Epithelial cell of prostate (primary cell): Measurements from ENCODE around the gene RER1.
A peak's percentile ranks its signal among the peaks of the same experiment; 100 is the strongest.
"Not testable (repeated sequence)": the region's sequence is repeated elsewhere in the genome, so short reads cannot be mapped to it uniquely, and the experiment has no call there.

Experiments used
- DNase-seq: peaks from one replicate; pipeline ENCODE4 v3.0.0-alpha.2; 2011; ENCODE audit warnings: low read depth, low spot score
- H3K27ac ChIP-seq: fragments of 450-650 bp; 2 replicates; pipeline ENCODE4 v1.5.1; 2017; ENCODE audit warnings: mild to moderate bottlenecking

The RER1 gene

DNA sequence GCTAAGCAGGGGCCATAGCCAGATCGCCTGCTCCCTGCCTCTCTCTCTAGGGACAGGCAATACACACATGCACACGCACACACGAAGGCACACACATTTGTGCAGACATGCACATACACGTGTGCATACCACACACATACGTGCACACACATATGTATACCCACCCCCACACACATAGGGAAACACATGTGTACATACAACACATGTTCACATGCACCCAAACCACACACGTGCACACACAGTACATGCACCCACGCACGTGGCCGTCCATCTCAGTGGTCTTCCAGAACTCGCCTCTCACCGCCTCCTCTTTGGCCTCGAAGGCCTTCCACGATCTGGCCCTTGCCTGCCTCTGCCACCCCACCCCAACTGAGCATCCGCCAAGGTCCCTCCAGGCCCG is 46.0 kb downstream of the RER1 start:
- H3K27ac ChIP-seq, result no peak overlapping the region
- no peak for DNase-seq

DNA sequence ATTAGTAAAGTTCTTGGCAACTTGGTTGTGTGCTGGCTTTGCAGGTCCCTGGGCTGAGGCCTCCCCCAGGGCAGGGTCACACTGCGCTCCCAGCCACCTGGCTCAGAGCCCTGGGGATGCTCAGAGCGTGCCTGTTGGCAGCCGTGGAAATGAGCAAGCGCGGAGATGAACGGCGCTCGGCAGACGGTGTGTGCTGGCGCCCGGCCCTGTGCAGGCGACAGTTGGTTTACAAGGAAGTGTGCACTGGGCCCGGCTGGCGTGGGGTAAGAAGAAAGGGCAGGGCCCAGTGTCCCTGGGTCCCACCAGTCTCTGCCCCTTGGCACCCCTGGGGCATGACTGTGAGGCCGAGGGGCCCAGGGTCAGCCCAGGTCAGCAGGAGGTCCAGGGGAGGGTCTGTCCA is 46.4 kb downstream of the RER1 start:
- H3K27ac ChIP-seq, result no peak overlapping the region
- DNase-seq, result no peak

- no peak overlapping the region for H3K27ac ChIP-seq
- no peak for DNase-seq
Observed at GRCh38 chr1:2438641-2439040, 47.0 kb downstream of the RER1 start.

- no peak for DNase-seq
- no peak overlapping the region for H3K27ac ChIP-seq
Observed at GRCh38 chr1:2439369-2439768, 47.7 kb downstream of the RER1 start.

DNA sequence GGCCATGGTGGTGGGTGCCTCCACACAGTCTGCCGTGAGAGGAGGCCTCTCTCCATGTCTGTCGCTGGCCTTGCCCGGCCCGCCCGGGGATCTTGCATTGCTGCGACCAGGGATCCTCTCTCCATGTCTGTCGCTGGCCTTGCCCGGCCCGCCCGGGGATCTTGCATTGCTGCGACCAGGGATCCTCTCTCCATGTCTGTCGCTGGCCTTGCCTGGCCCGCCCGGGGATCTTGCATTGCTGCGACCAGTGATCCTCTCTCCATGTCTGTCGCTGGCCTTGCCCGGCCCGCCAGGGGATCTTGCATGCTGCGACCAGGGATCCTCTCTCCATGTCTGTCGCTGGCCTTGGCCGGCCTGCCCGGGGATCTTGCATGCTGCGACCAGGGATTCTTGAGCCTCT is 48.7 kb downstream of the RER1 start:
- H3K27ac ChIP-seq, DNase-seq: not testable (repeated sequence)

- no peak for DNase-seq
- H3K27ac ChIP-seq, result no peak overlapping the region
Observed at GRCh38 chr1:2441746-2442145, 50.1 kb downstream of the RER1 start.

DNA sequence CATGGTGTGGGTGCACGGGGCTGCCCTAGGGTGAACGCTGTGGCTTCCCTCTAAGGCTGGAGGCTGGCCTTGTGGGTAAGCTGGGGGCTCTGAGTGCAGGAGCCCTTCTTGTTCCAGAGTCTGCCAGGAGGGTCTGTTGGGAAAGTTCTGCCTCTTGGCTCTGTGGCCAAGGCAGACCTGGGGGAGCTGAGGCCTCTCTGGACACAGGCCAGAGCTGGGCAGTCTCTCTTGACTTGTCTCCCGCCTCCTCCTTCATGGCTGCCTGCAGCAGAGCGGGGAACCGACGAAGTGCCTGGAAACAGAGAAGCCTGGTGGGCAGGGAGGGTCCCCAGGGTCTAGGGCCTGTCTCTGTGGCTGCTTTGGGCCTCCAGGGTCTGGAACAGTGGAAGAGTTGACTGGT is 51.0 kb downstream of the RER1 start:
- no peak overlapping the region for H3K27ac ChIP-seq
- no peak for DNase-seq

DNA sequence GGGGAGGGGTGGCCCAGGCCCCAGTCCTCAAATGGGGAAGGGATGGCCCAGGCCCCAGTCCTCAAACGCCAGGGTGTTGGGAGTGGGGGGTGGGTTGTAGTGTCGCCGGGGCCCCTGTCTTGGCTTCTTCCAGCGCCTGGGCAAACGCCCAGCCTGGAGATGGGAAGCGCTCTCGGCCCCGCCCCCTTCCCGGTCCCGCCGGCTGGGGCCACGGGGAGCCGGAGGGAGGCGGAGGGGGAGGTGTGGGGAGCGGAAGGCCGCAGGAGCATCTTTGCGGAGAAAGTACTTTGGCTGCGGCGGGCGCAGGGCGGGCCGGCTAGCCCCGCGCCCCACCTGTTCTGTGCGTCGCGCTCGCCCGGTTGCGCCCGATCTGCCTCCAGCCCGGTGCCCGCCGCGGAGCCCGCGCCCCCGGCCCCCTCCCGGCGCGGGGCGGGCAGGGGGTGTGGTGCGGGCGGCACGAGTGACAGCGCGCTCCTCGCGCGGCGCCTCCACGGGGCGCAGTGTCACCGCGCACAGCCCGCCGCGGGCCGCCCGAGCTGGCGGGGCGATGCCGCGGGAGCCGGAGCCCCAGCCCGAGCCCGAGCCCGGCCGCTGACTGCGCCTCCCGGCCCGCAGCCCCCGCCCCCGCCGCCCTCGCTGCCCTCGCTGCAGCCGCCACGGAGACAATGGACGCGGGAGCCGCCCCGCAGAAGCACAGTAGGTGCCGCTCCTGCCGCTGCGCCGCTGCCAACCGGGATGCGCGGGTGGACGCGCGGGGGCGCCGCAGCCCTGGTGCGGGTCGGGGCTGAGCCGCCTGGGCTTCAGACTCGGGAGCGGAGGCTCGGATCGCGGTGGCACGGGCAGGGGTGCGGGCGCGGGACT is 51.9 kb downstream of the RER1 start:
- H3K27ac ChIP-seq, result no peak overlapping the region
- DNase-seq, result no peak

DNA sequence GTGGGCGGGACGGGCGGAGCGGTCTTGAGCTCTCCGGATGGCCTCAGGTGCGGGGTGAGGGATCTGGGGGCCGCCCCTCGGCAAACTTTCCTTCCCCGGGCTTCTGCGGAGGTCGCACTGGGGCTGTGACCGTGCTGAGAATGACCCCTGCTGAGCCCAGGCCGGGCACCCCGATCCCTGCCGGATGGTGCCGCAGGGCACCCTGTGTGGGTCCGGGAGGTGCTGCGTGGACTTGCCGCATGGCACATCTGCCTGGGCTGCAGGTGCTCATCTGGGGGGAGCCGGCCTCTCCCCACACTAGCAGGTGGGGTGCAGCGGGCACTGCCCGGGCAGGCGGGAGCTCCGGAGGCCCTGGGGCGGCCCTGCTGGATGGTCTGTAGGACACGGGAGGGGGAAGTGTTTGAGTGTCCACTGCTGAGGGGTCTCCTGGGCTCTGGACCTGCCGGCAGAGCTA is 52.5 kb downstream of the RER1 start:
- DNase-seq, result no peak
- no peak overlapping the region for H3K27ac ChIP-seq

- no peak for DNase-seq
- H3K27ac ChIP-seq, result no peak overlapping the region
Observed at GRCh38 chr1:2445162-2445822, 53.7 kb downstream of the RER1 start.

GRCh38 chr1:2445823-2446215 is 54.2 kb downstream of the RER1 start:
- no peak for DNase-seq
- H3K27ac ChIP-seq, result no peak overlapping the region

DNA sequence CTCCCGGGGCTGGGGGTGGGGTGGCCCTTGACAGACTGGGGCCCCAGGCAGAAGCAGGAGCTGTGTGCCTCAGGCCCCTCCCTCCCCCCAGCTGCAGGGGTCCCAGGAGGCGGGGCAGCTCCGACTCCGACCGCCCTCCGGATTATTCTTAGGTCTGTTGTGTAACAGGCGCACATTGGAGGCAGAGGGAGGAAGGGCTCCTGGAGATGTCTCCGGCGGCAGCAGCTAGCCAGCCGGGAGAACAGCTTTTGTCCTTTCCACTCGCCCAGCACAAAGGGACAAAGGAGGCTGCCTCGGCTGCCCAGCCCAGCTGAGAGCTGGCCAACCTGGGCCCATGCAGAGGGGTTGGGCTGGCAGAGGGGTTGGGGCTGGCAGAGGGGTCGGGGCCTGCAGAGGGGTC is 54.8 kb downstream of the RER1 start:
- no peak overlapping the region for H3K27ac ChIP-seq
- no peak for DNase-seq

- no peak overlapping the region for H3K27ac ChIP-seq
- DNase-seq, result no peak
Observed at GRCh38 chr1:2446861-2447260, 55.2 kb downstream of the RER1 start.

DNA sequence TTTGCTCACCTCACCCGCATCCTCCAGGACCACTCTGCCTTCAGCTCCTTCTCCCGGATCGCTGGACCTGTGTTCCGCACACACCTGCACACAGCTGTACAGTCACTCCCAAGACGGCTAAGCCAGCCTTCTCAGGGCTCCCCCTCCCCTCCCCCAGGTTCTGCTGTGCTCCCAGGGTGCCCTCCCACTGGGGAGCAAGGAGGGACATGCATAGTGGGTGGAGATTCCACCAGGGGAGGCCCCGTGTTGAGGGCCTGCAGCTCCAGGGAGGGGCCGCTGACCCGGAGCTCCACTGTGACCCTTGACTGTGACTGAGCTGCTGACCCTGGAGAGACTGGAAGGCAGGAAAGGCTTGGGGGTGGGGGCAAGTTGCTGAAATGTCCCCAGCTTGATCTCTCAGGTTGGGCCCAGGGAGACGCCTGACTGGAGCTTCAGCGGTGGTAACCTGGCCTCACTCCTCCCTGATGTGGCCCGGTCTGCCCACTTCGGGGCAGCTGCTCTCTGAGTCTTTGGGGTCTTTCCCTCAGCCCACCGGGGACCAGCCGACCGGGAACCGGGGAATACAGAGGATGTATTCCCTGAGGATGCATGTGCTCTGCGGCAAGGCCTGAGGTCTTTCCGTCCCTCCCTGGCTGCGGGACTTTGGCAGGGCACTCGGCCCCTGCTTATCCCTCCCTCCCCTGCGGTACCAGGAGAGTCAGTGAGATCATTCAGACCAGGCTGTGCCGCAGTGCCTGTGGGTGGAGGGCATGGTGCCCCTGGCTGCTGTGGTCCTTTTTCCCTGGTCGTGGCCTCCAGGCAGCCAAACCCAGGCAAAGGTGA is 55.8 kb downstream of the RER1 start:
- H3K27ac ChIP-seq, result no peak overlapping the region

DNA sequence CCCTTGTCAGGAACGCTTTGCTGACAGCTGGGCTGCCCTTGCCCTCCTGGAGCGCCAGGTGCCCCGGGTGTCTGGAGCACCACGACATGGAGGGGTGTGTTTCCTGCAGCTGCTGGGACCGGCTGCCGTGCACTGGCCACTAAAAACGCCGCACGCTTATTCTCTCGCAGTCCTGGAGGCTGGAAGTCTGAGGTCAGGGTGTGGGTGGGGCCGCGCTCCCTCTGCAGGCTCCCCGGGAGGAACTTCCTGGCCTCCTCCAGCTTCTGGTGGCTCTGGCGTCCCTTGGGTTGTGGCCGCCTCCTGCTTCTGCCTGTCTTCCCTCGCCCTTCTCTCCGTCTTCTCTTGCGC is 56.4 kb downstream of the RER1 start:
- no peak overlapping the region for H3K27ac ChIP-seq
- DNase-seq, result no peak

More for the DNA sequence above, 55.8 kb downstream of the RER1 start:
- DNase-seq, result no peak

GRCh38 chr1:2449636-2450454 is 58.2 kb downstream of the RER1 start:
- no peak for DNase-seq

GRCh38 chr1:2451741-2452140 is 60.1 kb downstream of the RER1 start:
- DNase-seq, result peak; percentile 58
- peak overlapping the region; percentile 77 for H3K27ac ChIP-seq

More at GRCh38 chr1:2449636-2450454, 58.2 kb downstream of the RER1 start:
- peak overlapping the region; percentile 60 for H3K27ac ChIP-seq

DNA sequence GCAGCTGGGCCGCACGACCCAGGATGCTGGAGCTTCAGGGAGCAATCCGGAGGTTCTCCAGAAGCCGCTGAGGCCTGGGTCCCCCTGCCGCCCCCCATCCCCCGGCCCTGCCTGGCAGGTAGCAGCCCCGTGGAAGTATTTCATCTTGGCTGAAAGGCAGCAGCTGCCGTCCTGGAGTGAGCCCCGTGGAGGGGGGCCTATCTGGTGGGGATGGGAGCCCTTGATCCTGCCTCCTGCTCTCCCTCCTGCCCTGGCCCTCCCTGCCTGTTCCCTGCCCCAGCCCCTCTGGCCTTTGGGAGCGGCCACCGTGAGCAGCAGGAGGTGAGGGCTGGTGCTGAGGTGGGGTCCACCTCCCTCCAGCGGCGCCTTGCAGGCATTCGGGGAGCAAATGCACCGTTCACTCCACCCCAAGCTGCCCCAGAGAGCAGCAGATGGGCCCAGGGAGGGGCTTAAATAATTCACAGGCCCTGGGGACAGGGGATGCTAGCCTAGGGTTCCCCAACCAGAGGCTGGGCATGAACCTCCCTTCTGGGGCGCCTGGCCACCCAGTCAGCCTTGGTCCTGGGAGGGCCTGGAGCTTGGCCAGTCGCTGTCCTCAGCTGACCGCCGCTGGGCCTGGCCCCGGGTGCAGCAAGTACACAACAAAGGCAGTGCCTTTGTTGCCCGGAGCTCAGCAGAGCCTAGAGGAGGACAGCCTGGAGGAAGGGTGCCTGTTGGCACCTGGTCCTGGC is 60.7 kb downstream of the RER1 start:
- peak overlapping the region; percentile 77 for H3K27ac ChIP-seq
- no peak for DNase-seq

- no peak for DNase-seq
- peak overlapping the region; percentile 77 for H3K27ac ChIP-seq
Observed at GRCh38 chr1:2452932-2453315, 61.3 kb downstream of the RER1 start.
